Progenitor cell of endocrine pancreas (in vitro differentiated cells): Measurements from ENCODE around the gene TMCO5A. TPM values are rescaled to one million over a fixed set of nuclear protein-coding genes. Genes with fewer than 3 reads are reported as not detected.
"Not testable (repeated sequence)": the region's sequence is repeated elsewhere in the genome, so short reads cannot be mapped to it uniquely, and the experiment has no call there.

Source experiments
- DNase-seq: peaks from one replicate; pipeline ENCODE4 v3.0.0; 2021; ENCODE audit warnings: low spot score; ENCODE audit not compliant: unreplicated experiment
- H3K27ac Mint-ChIP-seq: 2 replicates; pipeline ENCODE4 v1.8.0; 2021; ENCODE audit warnings: mild to moderate bottlenecking, moderate library complexity, mixed read lengths
- H3K27me3 Mint-ChIP-seq: 2 replicates; pipeline ENCODE4 v1.8.0; 2021; ENCODE audit warnings: mixed read lengths
- H3K36me3 Mint-ChIP-seq: 2 replicates; pipeline ENCODE4 v1.8.0; 2022; ENCODE audit warnings: mixed read lengths; ENCODE audit not compliant: insufficient read depth
- H3K4me1 Mint-ChIP-seq: 2 replicates; pipeline ENCODE4 v1.8.0; 2021; ENCODE audit warnings: low read depth, mixed read lengths
- H3K4me3 Mint-ChIP-seq: 2 replicates; pipeline ENCODE4 v1.8.0; 2021; ENCODE audit warnings: low read depth, mild to moderate bottlenecking, moderate library complexity, mixed read lengths
- H3K9me3 Mint-ChIP-seq: 2 replicates; pipeline ENCODE4 v1.8.0; 2021; ENCODE audit warnings: low read depth, mixed read lengths
- total RNA-seq: library from RNA; stranded (reverse); gene quantifications from 2 replicates; pipeline ENCODE4 v1.2.1, GENCODE V29; 2021
- TF ChIP-seq, protein P1 (sequence below): fragments of 200-600 bp; sonication (generic); IDR thresholded peaks from one replicate; pipeline ENCODE4 v1.5.0; 2021; ENCODE audit warnings: antibody characterized with exemption, mild to moderate bottlenecking; ENCODE audit not compliant: unreplicated experiment

TMCO5A gene
- total RNA-seq, 1 donor from 2014 or later, result not detected

DNA sequence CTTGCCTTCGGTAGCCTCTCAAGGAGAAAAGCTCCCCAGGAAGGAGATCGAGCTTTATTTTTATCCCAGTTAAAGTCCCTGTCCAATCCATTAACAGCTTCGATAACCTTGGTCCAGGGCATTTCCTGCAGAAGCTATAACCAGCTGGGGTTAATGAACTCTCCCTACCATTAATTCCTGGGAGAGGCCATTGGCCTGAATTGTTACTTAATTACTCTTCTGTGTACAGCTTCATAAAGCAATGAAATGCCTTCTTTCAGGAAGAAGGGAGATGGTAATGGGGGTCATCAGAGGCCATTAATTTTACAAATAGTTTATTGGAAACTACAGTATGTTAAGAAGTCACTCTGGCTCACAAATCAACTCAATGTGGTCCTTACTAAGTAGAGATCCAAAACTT is 1.9 kb upstream of the TMCO5A start:
- Mint-ChIP-seq H3K4me3 (no peak overlapping the region), H3K9me3 (peaks cover 15% of the 10 kb centered on the region), H3K36me3 (no peaks in the 10 kb centered on the region), H3K27me3 (no peaks in the 10 kb centered on the region), H3K27ac (no peak overlapping the region), H3K4me1 (peaks cover 26% of the 10 kb centered on the region)
- DNase-seq, result no peak
- TF ChIP-seq, protein P1, sequence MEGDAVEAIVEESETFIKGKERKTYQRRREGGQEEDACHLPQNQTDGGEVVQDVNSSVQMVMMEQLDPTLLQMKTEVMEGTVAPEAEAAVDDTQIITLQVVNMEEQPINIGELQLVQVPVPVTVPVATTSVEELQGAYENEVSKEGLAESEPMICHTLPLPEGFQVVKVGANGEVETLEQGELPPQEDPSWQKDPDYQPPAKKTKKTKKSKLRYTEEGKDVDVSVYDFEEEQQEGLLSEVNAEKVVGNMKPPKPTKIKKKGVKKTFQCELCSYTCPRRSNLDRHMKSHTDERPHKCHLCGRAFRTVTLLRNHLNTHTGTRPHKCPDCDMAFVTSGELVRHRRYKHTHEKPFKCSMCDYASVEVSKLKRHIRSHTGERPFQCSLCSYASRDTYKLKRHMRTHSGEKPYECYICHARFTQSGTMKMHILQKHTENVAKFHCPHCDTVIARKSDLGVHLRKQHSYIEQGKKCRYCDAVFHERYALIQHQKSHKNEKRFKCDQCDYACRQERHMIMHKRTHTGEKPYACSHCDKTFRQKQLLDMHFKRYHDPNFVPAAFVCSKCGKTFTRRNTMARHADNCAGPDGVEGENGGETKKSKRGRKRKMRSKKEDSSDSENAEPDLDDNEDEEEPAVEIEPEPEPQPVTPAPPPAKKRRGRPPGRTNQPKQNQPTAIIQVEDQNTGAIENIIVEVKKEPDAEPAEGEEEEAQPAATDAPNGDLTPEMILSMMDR, result no peak

DNA sequence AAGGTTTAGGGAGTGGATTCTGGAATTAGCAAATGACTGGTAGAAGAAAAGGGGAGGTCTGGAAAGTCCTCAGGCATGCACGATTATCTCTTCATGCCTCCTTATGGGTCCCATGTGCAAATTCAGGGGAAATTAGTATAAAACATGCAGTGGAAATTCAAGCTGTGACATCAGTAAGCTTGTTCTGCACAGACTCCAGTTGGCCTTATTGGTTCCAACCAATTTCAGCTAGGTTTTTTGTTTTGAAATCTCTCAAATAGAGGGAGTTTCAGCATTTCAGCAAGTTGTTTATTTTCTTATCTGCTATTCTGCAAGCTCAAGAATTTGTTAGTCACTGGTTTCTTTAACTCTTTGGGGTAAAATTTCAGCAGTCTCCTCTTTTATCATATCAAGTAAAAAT is 774 bp upstream of the TMCO5A start:
- peaks cover 15% of the 10 kb centered on the region for H3K9me3 Mint-ChIP-seq
- H3K27me3 Mint-ChIP-seq, result no peaks in the 10 kb centered on the region
- peaks cover 20% of the 10 kb centered on the region for H3K4me1 Mint-ChIP-seq
- H3K36me3 Mint-ChIP-seq, result no peaks in the 10 kb centered on the region
- TF ChIP-seq, protein P1, result no peak
- H3K4me3 Mint-ChIP-seq, result no peak overlapping the region
- no peak for DNase-seq
- no peak overlapping the region for H3K27ac Mint-ChIP-seq

DNA sequence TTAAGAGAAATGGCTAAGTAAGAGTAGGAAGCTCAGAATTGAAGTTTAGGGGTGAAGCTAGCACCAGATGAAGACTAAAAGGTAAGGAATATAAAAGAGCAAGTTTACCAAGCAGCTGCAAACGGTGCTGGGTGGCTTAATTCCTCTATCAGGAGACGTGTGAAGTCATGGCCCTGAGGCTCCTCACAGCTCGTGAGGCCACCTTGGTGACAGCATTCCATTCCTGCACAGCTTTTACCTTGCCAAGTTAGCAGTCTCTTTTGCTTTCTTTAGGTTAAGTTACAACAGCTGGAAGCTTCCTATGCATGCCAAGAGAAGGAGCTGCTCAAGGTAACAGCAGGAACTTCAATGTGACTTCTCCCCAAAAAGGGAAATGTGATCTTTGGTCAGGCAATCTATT is 6.4 kb downstream of the TMCO5A start:
- Mint-ChIP-seq H3K27me3 (peaks cover 7% of the 10 kb centered on the region), H3K36me3 (no peaks in the 10 kb centered on the region), H3K27ac (no peak overlapping the region), H3K4me3 (no peak overlapping the region), H3K9me3 (peaks cover 8% of the 10 kb centered on the region), H3K4me1 (peaks cover 18% of the 10 kb centered on the region)
- TF ChIP-seq, protein P1, result no peak
- DNase-seq, result no peak

- TF ChIP-seq, protein P1, result no peak
- Mint-ChIP-seq H3K9me3 (peaks cover 12% of the 10 kb centered on the region), H3K4me3 (no peak overlapping the region), H3K4me1 (peaks cover 18% of the 10 kb centered on the region), H3K27ac (peak overlapping the region; percentile 60), H3K27me3 (peaks cover 7% of the 10 kb centered on the region), H3K36me3 (no peaks in the 10 kb centered on the region)
- no peak for DNase-seq
Observed at GRCh38 chr15:37941779-37942178, 7.3 kb downstream of the TMCO5A start.

DNA sequence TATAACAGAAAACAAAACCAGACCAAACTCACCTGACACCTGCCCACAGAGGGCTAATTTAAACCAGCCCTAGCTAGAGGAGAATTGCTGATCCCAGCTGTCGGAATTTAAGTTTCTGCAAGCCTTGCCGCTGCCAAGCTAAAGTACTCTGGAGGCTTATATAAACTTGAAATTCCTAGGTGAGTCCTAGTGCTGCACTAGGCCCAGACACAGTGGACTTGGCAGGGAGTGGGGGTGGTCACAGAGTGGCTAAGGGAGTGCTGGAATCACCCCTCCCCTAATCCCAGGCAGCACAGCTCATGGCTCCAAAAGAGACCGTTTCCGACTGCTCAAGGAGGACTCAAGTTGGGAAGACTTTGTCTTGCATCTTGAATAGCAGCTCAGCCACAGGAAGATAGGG is 17.6 kb downstream of the TMCO5A start:
- peaks cover 16% of the 10 kb centered on the region for H3K9me3 Mint-ChIP-seq
- H3K36me3 Mint-ChIP-seq, result no peaks in the 10 kb centered on the region
- no peak for DNase-seq
- no peaks in the 10 kb centered on the region for H3K4me1 Mint-ChIP-seq
- TF ChIP-seq, protein P1, result no peak
- no peak overlapping the region for H3K4me3 Mint-ChIP-seq
- no peak overlapping the region for H3K27ac Mint-ChIP-seq
- no peaks in the 10 kb centered on the region for H3K27me3 Mint-ChIP-seq

DNA sequence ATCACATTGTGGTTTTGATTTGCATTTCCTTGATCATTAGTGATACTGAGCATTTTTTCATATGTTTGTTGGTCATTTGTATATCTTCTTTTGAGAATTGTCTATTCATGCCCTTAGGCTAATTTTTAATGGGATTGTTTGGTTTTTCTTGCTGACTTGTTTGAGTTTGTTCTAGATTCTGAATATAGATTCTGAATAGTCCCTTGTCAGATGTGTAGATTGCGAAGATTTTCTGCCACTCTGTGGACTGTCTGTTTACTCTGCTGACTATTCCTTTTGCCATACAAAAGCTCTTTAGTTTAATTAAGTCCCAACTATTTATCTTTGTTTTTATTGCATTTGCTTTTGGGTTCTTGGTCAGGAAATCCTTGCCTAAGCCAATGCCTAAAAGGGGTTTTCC is 26.3 kb downstream of the TMCO5A start:
- H3K4me1 Mint-ChIP-seq, H3K27ac Mint-ChIP-seq, DNase-seq, H3K36me3 Mint-ChIP-seq, H3K4me3 Mint-ChIP-seq, H3K27me3 Mint-ChIP-seq: not testable (repeated sequence)
- peaks cover 46% of the 10 kb centered on the region for H3K9me3 Mint-ChIP-seq
